ENCODE results near the gene ZFP1.
"Not testable (repeated sequence)": the region's sequence is repeated elsewhere in the genome, so short reads cannot be mapped to it uniquely, and the experiment has no call there.

Gene ZFP1

GRCh38 chr16:75122609-75123008 lies 25.7 kb upstream of the ZFP1 start:
- H3K27ac Mint-ChIP-seq: no peak overlapping the region
- no peaks in the 10 kb centered on the region for H3K4me1 Mint-ChIP-seq
- DNase-seq (ENCODE audit: low spot score in 2 of 2): no peak
- ATAC-seq: no peak
- no peak overlapping the region for H3K4me3 Mint-ChIP-seq
- H3K9me3 Mint-ChIP-seq: peaks cover 4% of the 10 kb centered on the region
- H3K36me3 Mint-ChIP-seq: no peaks in the 10 kb centered on the region

GRCh38 chr16:75127713-75128415 lies 20.5 kb upstream of the ZFP1 start:
- ATAC-seq (no peak), DNase-seq (ENCODE audit: low spot score in 2 of 2) (no peak)
- Mint-ChIP-seq H3K9me3 (no peaks in the 10 kb centered on the region), H3K4me1 (peaks cover 5% of the 10 kb centered on the region), H3K27ac (no peak overlapping the region), H3K36me3 (no peaks in the 10 kb centered on the region), H3K4me3 (no peak overlapping the region)

- not testable (repeated sequence) for DNase-seq (ENCODE audit: low spot score in 2 of 2); H3K4me1 Mint-ChIP-seq; H3K4me3 Mint-ChIP-seq; H3K9me3 Mint-ChIP-seq; H3K27ac Mint-ChIP-seq; ATAC-seq; H3K36me3 Mint-ChIP-seq
Observed at GRCh38 chr16:75129421-75130149, 18.7 kb upstream of the ZFP1 start.

- no peak overlapping the region for H3K27ac Mint-ChIP-seq
- H3K4me3 Mint-ChIP-seq: no peak overlapping the region
- no peaks in the 10 kb centered on the region for H3K9me3 Mint-ChIP-seq
- DNase-seq (ENCODE audit: low spot score in 2 of 2) (no peak), ATAC-seq (no peak)
- no peaks in the 10 kb centered on the region for H3K36me3 Mint-ChIP-seq
- peaks cover 5% of the 10 kb centered on the region for H3K4me1 Mint-ChIP-seq
Observed at GRCh38 chr16:75130150-75130771, 18.1 kb upstream of the ZFP1 start.

- Mint-ChIP-seq H3K36me3 (no peaks in the 10 kb centered on the region), H3K4me1 (peaks cover 5% of the 10 kb centered on the region), H3K9me3 (no peaks in the 10 kb centered on the region), H3K4me3 (no peak overlapping the region), H3K27ac (no peak overlapping the region)
- DNase-seq (ENCODE audit: low spot score in 2 of 2) (no peak), ATAC-seq (no peak)
Observed at GRCh38 chr16:75131081-75131480, 17.2 kb upstream of the ZFP1 start.

GRCh38 chr16:75138233-75138632 lies 10.1 kb upstream of the ZFP1 start:
- Mint-ChIP-seq H3K4me3 (no peak overlapping the region), H3K9me3 (no peaks in the 10 kb centered on the region), H3K36me3 (no peaks in the 10 kb centered on the region), H3K4me1 (no peaks in the 10 kb centered on the region), H3K27ac (no peak overlapping the region)
- DNase-seq (ENCODE audit: low spot score in 2 of 2) (no peak), ATAC-seq (no peak)

GRCh38 chr16:75138636-75139035 lies 9.7 kb upstream of the ZFP1 start:
- no peaks in the 10 kb centered on the region for H3K4me1 Mint-ChIP-seq
- no peak for DNase-seq (ENCODE audit: low spot score in 2 of 2)
- no peak overlapping the region for H3K27ac Mint-ChIP-seq
- H3K36me3 Mint-ChIP-seq: no peaks in the 10 kb centered on the region
- H3K4me3 Mint-ChIP-seq: no peak overlapping the region
- H3K9me3 Mint-ChIP-seq: no peaks in the 10 kb centered on the region
- ATAC-seq: no peak

GRCh38 chr16:75139498-75139897 lies 8.8 kb upstream of the ZFP1 start:
- no peaks in the 10 kb centered on the region for H3K4me1 Mint-ChIP-seq
- no peaks in the 10 kb centered on the region for H3K9me3 Mint-ChIP-seq
- DNase-seq (ENCODE audit: low spot score in 2 of 2) (no peak), ATAC-seq (no peak)
- H3K27ac Mint-ChIP-seq: no peak overlapping the region
- H3K4me3 Mint-ChIP-seq: no peak overlapping the region
- no peaks in the 10 kb centered on the region for H3K36me3 Mint-ChIP-seq

GRCh38 chr16:75143941-75144340 lies 4.4 kb upstream of the ZFP1 start:
- no peaks in the 10 kb centered on the region for H3K9me3 Mint-ChIP-seq
- no peaks in the 10 kb centered on the region for H3K36me3 Mint-ChIP-seq
- peaks cover 4% of the 10 kb centered on the region for H3K4me1 Mint-ChIP-seq
- H3K27ac Mint-ChIP-seq: no peak overlapping the region
- no peak for DNase-seq (ENCODE audit: low spot score in 2 of 2)
- H3K4me3 Mint-ChIP-seq: no peak overlapping the region
- ATAC-seq: no peak

- Mint-ChIP-seq H3K27ac (peak overlapping the region; percentile 81), H3K9me3 (peaks cover 19% of the 10 kb centered on the region), H3K4me3 (peak overlapping the region; percentile 72), H3K36me3 (peaks cover 27% of the 10 kb centered on the region), H3K4me1 (peaks cover 27% of the 10 kb centered on the region)
- ATAC-seq: no peak
- no peak for DNase-seq (ENCODE audit: low spot score in 2 of 2)
Observed at GRCh38 chr16:75147968-75148310, 385 bp upstream of the ZFP1 start.

GRCh38 chr16:75151798-75152197 lies 3.5 kb downstream of the ZFP1 start:
- Mint-ChIP-seq H3K9me3 (peaks cover 19% of the 10 kb centered on the region), H3K36me3 (peaks cover 47% of the 10 kb centered on the region), H3K4me1 (peaks cover 23% of the 10 kb centered on the region), H3K4me3 (no peak overlapping the region), H3K27ac (no peak overlapping the region)
- DNase-seq (ENCODE audit: low spot score in 2 of 2) (no peak), ATAC-seq (no peak)

GRCh38 chr16:75152635-75153034 lies 4.3 kb downstream of the ZFP1 start:
- Mint-ChIP-seq H3K9me3 (peaks cover 19% of the 10 kb centered on the region), H3K27ac (no peak overlapping the region), H3K4me3 (no peak overlapping the region), H3K36me3 (peaks cover 55% of the 10 kb centered on the region), H3K4me1 (peaks cover 23% of the 10 kb centered on the region)
- no peak for ATAC-seq
- DNase-seq (ENCODE audit: low spot score in 2 of 2): no peak

- H3K9me3 Mint-ChIP-seq: no peaks in the 10 kb centered on the region
- no peak for ATAC-seq
Observed at GRCh38 chr16:75160386-75160785, 12.1 kb downstream of the ZFP1 start.

GRCh38 chr16:75169899-75170405 lies 21.6 kb downstream of the ZFP1 start:
- Mint-ChIP-seq H3K9me3 (peaks cover 40% of the 10 kb centered on the region), H3K36me3 (peaks cover 56% of the 10 kb centered on the region), H3K4me3 (no peak overlapping the region), H3K4me1 (no peaks in the 10 kb centered on the region), H3K27ac (no peak overlapping the region)
- ATAC-seq (no peak), DNase-seq (ENCODE audit: low spot score in 2 of 2) (no peak)

More at GRCh38 chr16:75160386-75160785, 12.1 kb downstream of the ZFP1 start:
- peaks cover 47% of the 10 kb centered on the region for H3K36me3 Mint-ChIP-seq
- DNase-seq (ENCODE audit: low spot score in 2 of 2): no peak
- H3K27ac Mint-ChIP-seq: no peak overlapping the region
- no peak overlapping the region for H3K4me3 Mint-ChIP-seq
- H3K4me1 Mint-ChIP-seq: no peaks in the 10 kb centered on the region

GRCh38 chr16:75172578-75172977 lies 24.3 kb downstream of the ZFP1 start:
- H3K36me3 Mint-ChIP-seq: peaks cover 34% of the 10 kb centered on the region
- H3K4me3 Mint-ChIP-seq: no peak overlapping the region
- no peak for DNase-seq (ENCODE audit: low spot score in 2 of 2)
- no peaks in the 10 kb centered on the region for H3K4me1 Mint-ChIP-seq
- ATAC-seq: no peak
- no peak overlapping the region for H3K27ac Mint-ChIP-seq
- H3K9me3 Mint-ChIP-seq: peaks cover 48% of the 10 kb centered on the region

GRCh38 chr16:75175074-75175473 lies 26.8 kb downstream of the ZFP1 start:
- peaks cover 41% of the 10 kb centered on the region for H3K9me3 Mint-ChIP-seq
- ATAC-seq (no peak), DNase-seq (ENCODE audit: low spot score in 2 of 2) (no peak)
- H3K4me1 Mint-ChIP-seq: no peaks in the 10 kb centered on the region
- no peak overlapping the region for H3K27ac Mint-ChIP-seq
- H3K4me3 Mint-ChIP-seq: no peak overlapping the region
- peaks cover 9% of the 10 kb centered on the region for H3K36me3 Mint-ChIP-seq
